HG03342 (cell line): ENCODE data around the gene PGM1.
A peak's percentile ranks its signal among the peaks of the same experiment; 100 is the strongest.

Source experiments
- ATAC-seq: cut with Tn5 transposase; IDR thresholded peaks from one replicate; pipeline ENCODE4 v1.9.1; 2021; ENCODE audit warnings: mild to moderate bottlenecking, moderate library complexity; ENCODE audit not compliant: unreplicated experiment

PGM1 gene

DNA sequence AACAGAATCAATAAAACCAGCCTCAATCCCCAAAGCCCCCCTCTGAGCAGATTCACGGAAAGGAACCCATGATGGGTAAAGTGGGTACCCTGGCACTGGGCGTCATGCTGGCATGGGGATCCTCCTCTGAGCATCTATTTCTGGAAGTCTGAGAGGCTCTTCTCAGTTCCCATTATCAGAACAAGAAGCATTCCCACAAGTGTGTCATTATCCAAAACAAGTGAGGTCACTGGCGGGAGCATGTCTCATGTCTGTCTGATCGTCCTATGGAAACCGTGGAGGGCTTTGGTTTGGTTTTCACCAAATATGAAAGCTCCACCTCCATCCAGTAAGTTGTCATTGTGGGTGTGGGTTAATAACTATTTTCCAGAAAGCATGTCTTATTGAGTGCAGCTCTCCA, 70.7 kb downstream of the PGM1 start:
- ATAC-seq = no peak

DNA sequence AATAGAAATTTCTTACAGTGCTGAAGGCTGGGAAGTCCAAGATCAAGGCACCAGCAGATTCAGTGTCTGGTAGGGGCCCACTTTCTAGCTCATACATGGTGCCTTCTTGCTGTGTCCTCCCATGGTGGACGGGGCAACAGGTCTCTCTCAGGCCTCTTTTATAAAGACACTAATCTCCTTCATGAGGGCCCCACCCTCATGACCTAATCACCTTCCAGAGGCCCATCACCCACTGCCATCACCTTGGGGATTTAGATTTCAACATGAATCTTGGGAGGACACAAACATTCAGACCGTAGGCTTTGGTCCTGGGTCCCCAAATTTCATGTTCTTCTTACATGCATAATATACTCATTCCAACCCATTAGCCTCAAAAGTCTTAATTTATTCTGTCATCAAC, 71.5 kb downstream of the PGM1 start:
- no peak for ATAC-seq

DNA sequence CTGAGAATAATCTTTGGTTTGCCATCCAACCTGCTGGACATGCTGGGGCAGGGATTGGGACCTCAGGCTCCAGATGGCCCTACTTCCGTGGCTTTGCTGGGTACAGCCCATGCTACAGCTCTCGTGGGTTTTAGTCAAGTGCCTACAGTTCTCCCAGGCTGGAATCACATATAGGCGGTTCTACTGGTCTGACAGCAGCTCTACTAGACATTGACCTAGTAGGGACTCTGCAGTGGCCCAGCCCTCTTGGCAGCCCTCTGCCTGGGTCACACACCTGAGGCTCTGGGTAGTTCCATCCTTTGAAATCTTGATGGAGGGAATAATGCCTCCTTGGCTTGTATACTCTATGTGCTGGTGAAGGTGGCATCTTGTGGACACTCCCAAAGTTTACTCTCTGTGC, 72.2 kb downstream of the PGM1 start:
- no peak for ATAC-seq

DNA sequence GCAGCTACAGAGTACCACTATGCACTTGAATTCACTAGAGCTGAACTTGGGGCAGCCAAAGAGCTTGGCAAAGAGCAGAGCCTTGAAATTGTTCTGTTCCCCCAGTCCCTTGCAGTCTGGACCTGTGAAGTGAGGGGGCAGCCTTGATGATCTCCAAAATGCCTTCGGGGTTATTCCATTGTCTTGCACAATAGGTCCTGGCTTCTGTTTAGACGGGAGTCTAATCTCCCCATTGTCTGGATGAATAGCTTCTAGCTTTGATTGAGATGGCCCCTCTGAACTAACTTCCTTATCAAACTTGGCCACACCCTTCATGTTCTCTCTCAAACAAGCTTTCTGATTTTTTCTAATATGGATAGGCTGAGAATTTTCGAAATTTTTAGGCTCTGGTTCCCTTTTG, 72.6 kb downstream of the PGM1 start:
- ATAC-seq = no peak

DNA sequence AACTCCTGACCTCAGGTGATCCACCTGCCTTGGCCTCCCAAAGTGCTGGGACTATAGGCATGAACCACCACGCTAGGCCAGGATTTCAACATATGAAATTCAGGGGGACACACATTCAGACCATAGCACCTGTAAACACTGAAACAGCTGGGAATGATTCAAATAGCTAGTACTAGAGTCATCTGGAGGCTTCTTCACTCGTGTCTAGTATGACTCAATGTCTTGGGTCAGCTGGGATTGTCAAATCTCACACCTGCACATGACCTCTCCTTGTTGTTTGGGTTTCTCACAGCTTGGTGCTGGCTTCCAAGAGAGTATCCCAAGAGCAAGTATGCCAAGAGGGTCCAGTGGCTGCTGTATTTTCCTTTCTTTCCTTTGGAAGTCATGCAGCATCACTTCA, 75.1 kb downstream of the PGM1 start:
- ATAC-seq = no peak

DNA sequence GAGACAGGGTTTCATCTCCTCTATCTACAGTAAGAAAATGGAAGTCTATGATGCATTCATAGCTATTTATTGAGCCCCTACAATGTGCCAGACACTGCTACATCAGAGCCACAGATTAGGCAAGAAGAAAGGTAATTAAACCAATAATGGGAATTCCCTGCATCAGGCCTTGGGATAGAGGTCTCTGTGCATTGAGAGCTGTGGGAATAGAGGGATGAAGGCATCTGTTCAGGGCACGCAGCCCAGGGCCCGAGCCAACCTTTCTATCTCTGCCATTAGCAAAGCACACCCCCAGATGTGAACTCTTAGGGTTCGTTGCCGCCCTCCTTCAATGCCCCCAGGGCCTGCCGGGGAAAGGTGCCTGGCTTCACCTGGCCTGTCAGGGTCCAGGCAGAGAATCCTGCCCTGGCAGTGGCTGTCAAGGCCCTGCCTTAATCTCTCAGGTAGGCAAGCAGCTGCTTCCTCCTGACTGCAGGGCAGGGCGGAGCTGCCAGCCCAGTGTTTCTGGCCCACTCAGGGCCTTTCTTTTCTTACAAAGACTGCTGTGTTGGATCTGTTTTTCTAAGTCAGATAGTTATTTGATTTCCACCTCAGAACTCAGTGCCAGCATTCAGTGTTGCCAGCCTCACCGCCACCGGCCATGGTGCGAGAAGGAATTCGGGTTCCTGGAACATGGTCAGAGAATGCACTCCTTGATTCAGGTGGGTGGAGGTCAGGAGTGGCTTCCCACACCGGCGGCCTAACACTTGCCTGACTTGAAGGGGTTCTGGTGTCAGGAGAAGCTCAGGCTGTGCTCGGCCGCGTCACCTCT, 76.1 kb downstream of the PGM1 start:
- ATAC-seq = no peak

DNA sequence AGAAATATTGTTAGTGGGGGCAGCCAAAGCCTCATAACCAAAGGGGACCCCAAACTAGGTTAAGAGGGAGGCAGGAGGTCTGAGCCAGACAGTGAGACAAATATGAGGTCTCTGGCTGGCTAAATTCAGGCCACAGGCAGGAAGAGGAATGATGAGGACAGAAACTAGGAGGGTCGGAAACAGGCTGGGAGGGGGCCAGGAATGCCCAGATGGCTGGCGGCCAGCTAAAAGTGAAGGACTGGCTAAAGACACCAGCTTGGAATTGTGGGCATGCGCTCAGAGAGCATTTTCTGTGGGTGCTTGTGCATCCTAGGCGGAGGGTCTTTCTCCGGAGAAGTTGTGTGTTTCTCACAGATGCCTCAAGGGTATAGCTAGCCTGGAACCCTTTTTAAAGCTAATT, 77.0 kb downstream of the PGM1 start:
- ATAC-seq = no peak

DNA sequence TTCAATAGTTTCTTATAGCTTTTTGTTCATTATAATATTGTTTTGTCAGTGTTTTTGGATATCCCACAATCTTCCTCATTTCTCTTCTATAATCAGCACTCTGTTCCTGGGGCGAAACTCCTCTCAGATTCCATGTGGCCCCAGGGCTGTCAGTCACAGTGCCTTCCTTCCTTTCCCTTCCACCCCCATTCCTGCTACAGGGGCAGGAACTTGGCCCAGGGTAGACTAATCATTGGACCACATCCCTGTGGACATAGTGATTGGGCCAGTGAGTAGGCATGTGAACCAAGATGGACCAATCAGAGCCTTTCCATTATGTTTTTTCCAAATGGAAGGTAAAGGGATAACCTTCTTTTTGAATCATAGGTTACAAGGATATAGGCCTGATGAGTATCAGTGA, 78.3 kb downstream of the PGM1 start:
- no peak for ATAC-seq

DNA sequence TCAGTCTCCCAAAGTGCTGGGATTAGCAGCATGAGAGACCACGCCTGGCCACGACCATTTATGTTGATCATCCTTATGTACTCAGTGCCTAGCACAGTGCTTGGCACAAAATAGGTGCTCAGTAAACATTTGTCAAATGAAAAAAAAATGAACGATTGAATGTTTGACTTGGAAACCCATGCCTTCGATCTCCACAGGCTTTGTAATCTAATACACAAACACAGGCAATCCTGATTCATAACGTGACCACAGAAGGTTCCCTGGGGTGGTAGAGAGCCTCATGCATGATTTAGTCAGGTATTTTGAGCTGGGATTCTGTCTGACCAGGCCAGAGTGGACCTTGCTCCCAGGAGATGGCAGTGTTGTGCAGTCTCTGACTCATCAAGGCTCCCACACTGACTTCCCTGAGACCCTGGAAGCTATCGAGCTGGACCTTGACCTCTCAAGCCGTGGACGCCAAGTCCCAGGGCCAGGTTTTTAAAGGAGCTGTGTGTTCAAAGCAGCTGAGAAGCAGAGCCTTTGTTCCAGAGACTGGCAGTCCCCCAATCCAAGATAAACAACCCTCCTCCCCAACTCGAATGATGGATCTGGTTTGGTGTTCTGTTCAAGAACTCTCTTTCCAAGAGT, 81.1 kb downstream of the PGM1 start:
- peak; percentile 75 for ATAC-seq

DNA sequence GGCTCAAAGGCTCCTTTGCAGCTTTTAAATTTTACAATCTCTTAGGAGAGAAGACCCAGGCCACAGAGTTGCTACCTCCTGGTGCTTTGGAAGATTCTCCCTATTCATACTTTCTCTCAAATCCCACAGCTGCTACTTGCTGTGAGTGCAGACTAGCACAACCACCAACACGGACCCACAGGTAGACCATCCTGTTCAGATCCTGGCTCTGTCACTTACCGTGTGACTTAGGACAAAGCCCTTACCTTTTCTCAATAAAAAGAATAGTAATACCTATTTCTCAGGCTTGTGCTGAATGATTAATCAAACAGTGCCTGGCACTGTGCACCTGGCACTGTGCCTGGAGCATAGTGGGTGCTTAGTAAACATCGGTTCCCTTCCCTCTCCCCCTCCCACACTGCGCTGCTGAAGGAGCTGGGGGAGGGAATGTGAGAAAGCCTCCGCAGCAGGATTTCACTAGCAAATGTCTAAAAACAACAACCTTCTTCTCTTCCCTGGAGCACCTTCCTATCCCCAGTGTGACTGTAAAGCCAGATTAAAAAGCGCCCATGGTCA, 81.7 kb downstream of the PGM1 start:
- ATAC-seq = no peak

DNA sequence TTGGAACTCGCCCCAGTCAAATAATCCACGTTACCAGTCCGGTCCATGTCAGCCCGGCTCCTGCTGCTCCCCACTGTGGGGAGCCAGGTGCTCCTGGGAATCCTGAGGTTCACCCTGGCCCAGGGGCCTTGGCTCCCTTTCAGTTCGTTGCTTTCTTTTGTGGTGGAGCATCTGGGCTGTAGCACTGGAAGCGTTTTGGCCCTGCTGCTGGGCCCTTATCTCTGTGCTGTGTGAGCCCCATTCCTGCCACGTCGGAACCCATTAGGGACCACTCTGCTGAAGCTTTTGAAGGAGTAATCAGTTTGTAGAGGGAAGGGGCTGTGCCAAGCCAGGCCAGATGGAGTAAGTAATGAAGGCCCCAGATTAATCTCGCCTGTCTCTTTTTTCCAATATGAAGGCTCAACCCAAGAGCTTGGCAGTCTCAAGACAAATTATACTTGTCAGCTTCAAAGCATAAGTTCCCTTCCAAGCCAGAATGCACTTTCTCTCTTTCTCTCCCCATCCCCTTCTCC, 82.3 kb downstream of the PGM1 start:
- no peak for ATAC-seq

DNA sequence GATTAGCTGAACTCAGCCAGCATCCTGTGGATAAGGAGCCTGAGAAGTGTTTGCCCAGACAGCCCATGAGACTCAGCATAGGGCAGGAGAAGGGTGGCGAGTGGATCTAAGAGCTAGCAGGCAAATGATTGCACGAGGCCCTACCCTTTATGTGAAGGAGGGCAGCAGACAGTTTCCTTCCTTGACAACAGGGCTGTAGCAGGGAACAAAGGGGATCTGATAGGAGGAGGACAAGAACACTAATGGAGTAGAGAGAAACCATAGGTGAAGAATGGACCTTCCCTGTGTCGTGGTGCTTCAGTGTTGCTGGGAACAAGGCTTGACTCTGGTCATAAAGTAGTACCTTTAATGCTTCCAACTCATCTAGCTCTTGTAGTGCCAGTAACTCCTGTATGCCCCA, 84.3 kb downstream of the PGM1 start:
- ATAC-seq = no peak

DNA sequence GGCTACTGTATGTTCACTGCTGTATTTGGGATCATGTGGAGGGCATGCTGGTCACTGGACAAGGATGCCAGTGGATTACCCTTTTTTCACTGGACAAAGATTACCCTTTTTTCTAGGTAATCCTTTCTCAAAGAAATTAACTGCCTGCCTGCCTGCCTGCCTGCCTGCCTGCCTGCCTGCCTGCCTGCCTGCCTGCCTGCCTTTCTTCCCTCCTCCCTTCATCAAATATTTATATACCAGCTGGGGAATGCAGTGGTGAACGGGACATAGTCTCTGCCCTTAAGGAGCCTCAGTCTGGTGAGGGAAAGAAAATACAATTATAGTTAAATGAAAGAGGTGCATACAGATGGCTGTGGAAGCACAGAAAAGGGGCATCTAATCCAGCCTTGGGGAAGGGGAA, 85.0 kb downstream of the PGM1 start:
- ATAC-seq = no peak

DNA sequence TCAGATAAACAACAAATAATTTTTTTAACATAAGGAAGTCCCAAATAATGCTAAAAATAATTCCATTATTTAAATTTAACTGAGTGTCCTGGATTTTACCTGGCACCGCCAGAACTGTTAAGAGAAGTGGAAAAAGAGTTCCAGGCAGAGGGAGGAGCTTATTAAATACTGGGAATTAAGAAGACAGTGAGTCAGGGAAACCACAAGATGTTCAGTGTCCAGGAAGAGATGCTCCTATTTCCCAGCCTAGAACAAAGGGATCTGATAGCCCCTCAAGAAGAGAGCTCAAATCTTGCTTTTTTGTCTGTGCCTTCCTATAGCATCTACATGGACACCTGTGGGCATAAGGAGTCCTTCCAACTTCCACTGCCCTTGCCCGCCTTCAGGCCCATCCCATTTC, 85.9 kb downstream of the PGM1 start:
- ATAC-seq = no peak

DNA sequence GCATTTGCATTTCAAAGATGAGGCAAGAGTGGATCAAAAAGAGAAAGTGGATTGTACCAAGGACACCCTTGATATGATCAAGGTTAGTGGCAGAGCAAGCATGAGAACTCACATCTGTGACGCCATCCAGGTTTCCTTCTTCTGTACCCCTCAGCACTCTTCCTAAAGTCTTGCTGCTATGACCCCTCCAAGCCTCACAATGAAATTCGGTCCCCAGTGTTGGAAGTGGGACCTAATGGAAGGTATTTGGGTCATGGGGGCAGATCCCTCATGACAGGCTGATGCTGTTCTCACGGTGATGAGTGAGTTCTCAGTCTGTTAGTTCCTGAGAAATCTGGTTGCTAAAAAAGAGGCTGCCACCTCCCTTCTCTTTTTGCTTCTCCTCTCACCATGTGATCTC, 86.4 kb downstream of the PGM1 start:
- ATAC-seq = no peak

DNA sequence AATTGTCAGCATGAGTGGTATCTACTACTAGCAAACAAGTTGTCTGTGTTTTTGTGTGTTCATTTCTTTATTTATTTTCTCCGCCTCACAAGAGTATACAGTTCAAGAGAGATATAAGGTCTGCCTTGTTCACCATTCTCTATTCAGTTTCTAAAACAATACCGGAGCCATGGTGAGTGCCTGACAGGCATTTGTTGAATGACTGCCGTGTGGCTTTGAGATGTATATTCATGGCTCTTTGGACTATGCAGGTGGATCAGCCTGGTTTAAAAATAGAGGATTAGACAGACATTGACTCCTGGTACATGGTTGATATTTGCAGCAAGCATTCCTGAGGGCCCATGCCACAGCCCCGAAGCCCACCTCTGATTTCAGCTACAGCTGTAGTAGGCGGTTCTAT, 89.7 kb downstream of the PGM1 start:
- no peak for ATAC-seq

DNA sequence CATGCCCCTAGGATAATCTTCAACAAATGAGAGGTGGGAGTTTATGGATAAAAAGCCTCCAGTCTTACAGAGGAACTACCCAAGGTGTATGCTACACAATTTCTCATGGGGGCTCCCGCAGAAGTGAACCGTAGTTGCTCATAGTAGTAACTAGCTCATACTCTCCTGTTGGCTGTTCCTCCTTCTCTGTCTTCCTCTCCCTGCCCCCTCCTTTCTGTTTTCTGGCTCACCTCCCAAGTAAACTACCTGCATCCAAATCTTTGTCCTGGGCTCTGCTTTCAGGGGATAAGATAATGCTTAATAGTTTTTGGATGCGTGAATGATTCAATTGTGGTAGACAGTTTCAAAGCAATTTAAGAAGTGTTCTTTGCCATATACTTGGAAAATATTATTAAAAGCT, 90.5 kb downstream of the PGM1 start:
- no peak for ATAC-seq

DNA sequence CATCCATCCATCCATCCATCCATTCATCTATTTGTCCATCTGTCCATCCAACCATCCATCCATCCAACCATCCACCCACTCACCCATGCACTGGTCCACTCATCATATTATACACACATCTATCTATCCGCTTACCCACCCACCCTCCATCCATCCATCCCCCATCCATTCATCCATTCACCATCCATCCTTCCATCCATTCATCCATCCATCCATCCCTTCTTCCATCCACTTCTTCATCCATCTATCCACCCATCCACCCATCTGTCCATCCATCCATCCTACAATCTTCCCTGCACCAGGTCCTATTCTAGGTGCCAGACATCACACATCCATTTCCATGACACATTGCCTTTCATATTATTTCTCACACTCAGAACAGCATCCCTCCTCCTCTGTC, 93.5 kb downstream of the PGM1 start:
- no peak for ATAC-seq

DNA sequence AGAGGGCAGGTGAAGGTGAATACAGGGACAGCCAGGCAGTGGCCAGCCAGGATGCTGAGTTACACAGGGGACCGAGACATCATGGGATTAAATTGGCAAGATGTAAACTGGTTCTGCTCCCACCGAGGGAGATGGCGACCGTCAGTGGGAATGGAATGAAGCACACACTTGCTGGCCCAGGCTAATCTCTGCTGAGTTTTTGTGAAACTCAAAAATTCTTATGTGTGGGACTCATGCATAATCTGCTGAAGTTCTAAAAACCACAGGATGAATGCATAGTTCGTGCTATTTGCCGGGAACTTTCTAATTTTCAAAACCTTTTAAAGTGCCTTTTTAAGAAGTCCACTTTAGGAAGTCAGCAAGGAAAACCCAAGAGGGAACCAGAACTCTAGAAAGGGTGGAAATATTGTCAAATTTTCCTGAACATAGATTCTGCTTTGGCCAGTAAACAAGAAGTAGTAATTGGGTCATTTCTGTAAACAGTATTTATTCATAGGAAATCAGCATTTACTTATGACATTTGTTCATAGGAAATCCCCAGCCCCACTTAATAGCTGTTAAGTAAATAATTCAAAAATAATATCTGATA, 95.2 kb downstream of the PGM1 start:
- no peak for ATAC-seq

DNA sequence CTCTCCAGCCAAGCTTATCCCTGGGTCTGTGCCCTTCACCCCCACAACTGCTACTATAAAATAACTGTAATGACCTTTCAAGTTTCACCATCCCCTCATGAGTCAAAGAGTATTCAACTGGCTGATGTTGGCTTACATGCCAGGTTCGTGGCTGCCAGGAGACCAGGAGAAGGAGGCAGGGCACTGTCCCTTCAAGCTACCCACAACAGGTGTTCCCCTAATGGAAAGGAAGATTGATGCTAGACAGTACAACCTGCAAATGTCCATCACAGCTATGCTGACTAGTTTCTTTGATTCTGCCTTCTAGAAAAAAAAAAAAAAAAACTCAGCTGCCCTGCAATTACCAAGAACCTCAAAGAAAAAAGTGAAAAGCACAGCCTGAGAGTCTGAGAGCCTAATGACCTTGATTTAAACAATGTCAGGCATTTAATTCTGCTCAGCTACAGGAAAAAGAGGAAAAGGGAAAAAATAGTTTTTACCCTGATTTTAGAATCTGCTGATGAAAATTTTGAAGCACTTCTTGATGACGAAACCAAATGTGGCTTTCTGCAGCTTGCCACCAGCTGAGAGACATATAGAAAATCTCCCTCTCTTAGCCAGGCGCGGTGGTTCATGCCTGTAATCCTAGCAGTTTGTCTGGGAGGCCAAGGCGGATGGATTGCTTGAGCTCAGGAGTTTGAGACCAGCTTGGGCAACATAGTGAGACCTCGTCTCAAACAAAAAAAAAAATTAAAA, 97.9 kb downstream of the PGM1 start:
- no peak for ATAC-seq

DNA sequence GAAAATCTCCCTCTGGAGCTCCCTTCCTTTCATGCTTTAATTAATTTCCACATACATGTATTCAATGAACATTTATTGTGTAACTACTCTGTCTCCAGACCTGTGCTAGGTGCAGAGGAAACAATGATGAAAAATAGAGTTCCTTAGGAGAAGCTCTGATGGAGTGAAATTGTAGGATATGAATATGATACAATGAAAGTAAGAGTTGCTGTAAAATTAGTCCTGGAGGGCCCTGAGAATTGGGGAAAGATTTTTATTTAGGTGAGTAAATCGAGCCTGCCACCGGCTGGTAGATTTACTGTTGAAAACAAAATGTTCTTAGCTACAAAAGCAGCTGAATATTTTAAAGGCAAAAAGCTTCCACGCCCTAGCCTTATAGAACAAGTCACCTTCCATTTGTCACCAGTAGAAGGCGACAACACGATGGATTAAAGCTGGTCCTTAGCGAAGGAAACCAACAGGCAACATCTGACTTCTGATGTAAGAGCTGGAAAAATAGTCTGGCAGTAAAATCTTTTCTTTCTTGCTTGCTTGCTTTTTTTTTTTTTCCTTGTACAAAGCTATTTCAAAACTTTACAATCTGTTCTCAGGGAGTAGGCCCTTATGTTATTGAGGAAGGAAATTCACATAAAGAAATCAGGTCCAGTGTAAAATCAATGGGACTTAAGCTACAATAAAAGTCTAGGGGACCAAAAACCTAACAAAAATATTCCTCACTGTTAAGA, 98.7 kb downstream of the PGM1 start:
- no peak for ATAC-seq
